WTC11 (cell line): ENCODE data around the gene RPRD2. TPM values are rescaled to one million over a fixed set of nuclear protein-coding genes. Genes with fewer than 3 reads are reported as not detected.
A peak's percentile ranks its signal among the peaks of the same experiment; 100 is the strongest.

Experiments
- ATAC-seq: fragments of 200-7000 bp; cut with Tn5 transposase; 2 replicates; pipeline ENCODE4 v1.10.0; 2021; ENCODE audit warnings: mild to moderate bottlenecking, moderate library complexity
- CTCF ChIA-PET: fragments of 300-600 bp; sonication (Branson Sonifier 250); formaldehyde crosslinking; loops from one replicate; lab custom pipeline; 2021; ENCODE audit warnings: antibody characterized with exemption; lab: Charles Lee
- POLR2A ChIA-PET: fragments of 350-600 bp; sonication (Branson Sonifier 250); formaldehyde crosslinking; loops from one replicate; lab custom pipeline; 2021; ENCODE audit warnings: antibody characterized with exemption; lab: Charles Lee
- DNase-seq: peaks from one replicate; pipeline ENCODE4 v3.0.0; 2021; ENCODE audit warnings: low spot score
- H3K27ac Mint-ChIP-seq: 2 replicates; pipeline ENCODE4 v1.8.0; 2021; ENCODE audit warnings: mixed read lengths
- H3K27me3 Mint-ChIP-seq: 2 replicates; pipeline ENCODE4 v1.8.0; 2021; ENCODE audit warnings: low read depth, mild to moderate bottlenecking, moderate library complexity, mixed read lengths
- H3K36me3 Mint-ChIP-seq: 2 replicates; pipeline ENCODE4 v1.8.0; 2021; ENCODE audit warnings: mixed read lengths
- H3K4me1 Mint-ChIP-seq: 2 replicates; pipeline ENCODE4 v1.8.0; 2022; ENCODE audit warnings: mixed read lengths
- H3K4me3 Mint-ChIP-seq: 2 replicates; pipeline ENCODE4 v1.8.0; 2021; ENCODE audit warnings: mild to moderate bottlenecking, moderate library complexity, mixed read lengths
- H3K9me3 Mint-ChIP-seq: 2 replicates; pipeline ENCODE4 v1.8.0; 2021; ENCODE audit warnings: mixed read lengths
- FOXJ3 ChIP-seq: sonication (generic); formaldehyde crosslinking; IDR thresholded peaks from 2 replicates; pipeline ENCODE4 v1.9.0; 2021; ENCODE audit warnings: missing genetic modification reagents, mild to moderate bottlenecking, borderline replicate concordance
- NFYB ChIP-seq: sonication (generic); formaldehyde crosslinking; conservative IDR thresholded peaks from 2 replicates; pipeline ENCODE4 v1.8.0; 2022; ENCODE audit warnings: low read depth, missing genetic modification reagents
- OVOL2 ChIP-seq: fragments of 250-450 bp; sonication (Bioruptor Pico); IDR thresholded peaks from 2 replicates; pipeline ENCODE4 v1.9.0; 2021; ENCODE audit warnings: mild to moderate bottlenecking, borderline replicate concordance
- SP1 ChIP-seq: sonication (generic); formaldehyde crosslinking; conservative IDR thresholded peaks from 2 replicates; pipeline ENCODE4 v1.8.1; 2022; ENCODE audit warnings: missing genetic modification reagents
- TP53 ChIP-seq: sonication (generic); formaldehyde crosslinking; IDR thresholded peaks from 2 replicates; pipeline ENCODE4 v1.8.1; 2023; ENCODE audit warnings: mild to moderate bottlenecking, missing genetic modification reagents
- ZBTB21 ChIP-seq: sonication (generic); formaldehyde crosslinking; IDR thresholded peaks from 2 replicates; pipeline ENCODE4 v1.8.1; 2023; ENCODE audit warnings: mild to moderate bottlenecking, missing genetic modification reagents, borderline replicate concordance
- ZNF121 ChIP-seq: sonication (generic); formaldehyde crosslinking; IDR thresholded peaks from 2 replicates; pipeline ENCODE4 v1.8.0; 2023; ENCODE audit warnings: missing genetic modification reagents
- ZNF232 ChIP-seq: sonication (generic); formaldehyde crosslinking; IDR thresholded peaks from 2 replicates; pipeline ENCODE4 v1.8.0; 2022; ENCODE audit warnings: mild to moderate bottlenecking, missing genetic modification reagents
- ZNF263 ChIP-seq: sonication (generic); formaldehyde crosslinking; IDR thresholded peaks from 2 replicates; pipeline ENCODE4 v1.8.1; 2022; ENCODE audit warnings: low read depth, mild to moderate bottlenecking, moderate library complexity, missing genetic modification reagents
- ZNF423 ChIP-seq: fragments of 250-450 bp; sonication (Bioruptor Pico); IDR thresholded peaks from 2 replicates; pipeline ENCODE4 v2.1.2; 2022; ENCODE audit warnings: mild to moderate bottlenecking, moderate library complexity
- total RNA-seq: library from RNA; stranded (reverse); gene quantifications from 3 replicates; pipeline ENCODE4 v1.2.3, GENCODE V29; 2021
- TF ChIP-seq, protein P1 (sequence below): sonication (generic); formaldehyde crosslinking; IDR thresholded peaks from 2 replicates; pipeline ENCODE4 v1.8.1; 2023; ENCODE audit warnings: mild to moderate bottlenecking, moderate library complexity, missing genetic modification reagents
- TF ChIP-seq, protein P2 (sequence below): fragments of 250-450 bp; sonication (Bioruptor Pico); IDR thresholded peaks from 2 replicates; pipeline ENCODE4 v1.9.0; 2021; ENCODE audit warnings: mild to moderate bottlenecking
- TF ChIP-seq, protein P3 (sequence below): sonication (generic); formaldehyde crosslinking; IDR thresholded peaks from 2 replicates; pipeline ENCODE4 v1.8.0; 2022; ENCODE audit warnings: mild to moderate bottlenecking, missing genetic modification reagents
- TF ChIP-seq, protein P4 (sequence below): sonication (generic); formaldehyde crosslinking; IDR thresholded peaks from 2 replicates; pipeline ENCODE4 v1.8.1; 2022; ENCODE audit warnings: low read depth, mild to moderate bottlenecking, moderate library complexity, missing genetic modification reagents, borderline replicate concordance
- TF ChIP-seq, protein P5 (sequence below): sonication (generic); formaldehyde crosslinking; IDR thresholded peaks from 2 replicates; pipeline ENCODE4 v1.8.0; 2022; ENCODE audit warnings: mild to moderate bottlenecking, missing genetic modification reagents
- TF ChIP-seq, protein P6 (sequence below): sonication (generic); formaldehyde crosslinking; IDR thresholded peaks from 2 replicates; pipeline ENCODE4 v1.8.0; 2023; ENCODE audit warnings: missing genetic modification reagents, mild to moderate bottlenecking, borderline replicate concordance
- TF ChIP-seq, protein P7 (sequence below): sonication (generic); formaldehyde crosslinking; IDR thresholded peaks from 2 replicates; pipeline ENCODE4 v1.8.1; 2023; ENCODE audit warnings: mild to moderate bottlenecking, missing genetic modification reagents

RPRD2 gene
- total RNA-seq, 1 experiment from 2014 or later = 26.1 TPM

DNA sequence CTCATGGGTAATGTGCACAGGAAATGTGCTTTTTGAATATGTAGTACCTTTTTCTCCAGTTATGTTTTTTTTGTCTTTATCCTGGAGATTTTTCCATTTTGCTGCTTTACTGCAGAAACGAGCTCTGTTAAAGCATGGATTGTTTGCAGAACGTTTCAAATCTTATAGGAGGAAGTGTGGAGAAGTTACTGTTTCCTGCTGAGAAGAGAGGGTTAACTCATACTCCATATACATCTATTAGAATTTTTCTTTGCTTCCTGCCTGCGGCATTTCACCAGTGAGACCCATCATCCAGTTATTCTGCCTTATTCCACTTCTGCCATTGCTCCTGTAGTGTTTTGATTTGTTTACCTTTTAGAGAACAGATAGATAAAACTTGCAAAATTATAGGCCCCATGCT lies 2.0 kb downstream of the RPRD2 start:
- H3K36me3 Mint-ChIP-seq = peaks cover 11% of the 10 kb centered on the region
- H3K4me3 Mint-ChIP-seq = peak overlapping the region; percentile 99
- TF ChIP-seq, protein P1, sequence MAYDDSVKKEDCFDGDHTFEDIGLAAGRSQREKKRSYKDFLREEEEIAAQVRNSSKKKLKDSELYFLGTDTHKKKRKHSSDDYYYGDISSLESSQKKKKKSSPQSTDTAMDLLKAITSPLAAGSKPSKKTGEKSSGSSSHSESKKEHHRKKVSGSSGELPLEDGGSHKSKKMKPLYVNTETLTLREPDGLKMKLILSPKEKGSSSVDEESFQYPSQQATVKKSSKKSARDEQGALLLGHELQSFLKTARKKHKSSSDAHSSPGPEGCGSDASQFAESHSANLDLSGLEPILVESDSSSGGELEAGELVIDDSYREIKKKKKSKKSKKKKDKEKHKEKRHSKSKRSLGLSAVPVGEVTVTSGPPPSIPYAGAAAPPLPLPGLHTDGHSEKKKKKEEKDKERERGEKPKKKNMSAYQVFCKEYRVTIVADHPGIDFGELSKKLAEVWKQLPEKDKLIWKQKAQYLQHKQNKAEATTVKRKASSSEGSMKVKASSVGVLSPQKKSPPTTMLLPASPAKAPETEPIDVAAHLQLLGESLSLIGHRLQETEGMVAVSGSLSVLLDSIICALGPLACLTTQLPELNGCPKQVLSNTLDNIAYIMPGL = 0 out of 2 replicates have a peak, but pooled peaks have one; percentile 1
- TF ChIP-seq FOXJ3 (no peak), ZBTB21 (no peak), SP1 (CRISPR knock-in tag) (no peak)
- ATAC-seq = no peak
- ChIA-PET POLR2A (interaction anchor here (0.6 kb wide), 1 partner anchor 152 kb away, joined by 6 read pairs; no protein-coding TSS in a partner anchor), CTCF (interaction anchor here (0.5 kb wide), 1 partner anchor 236 kb away, joined by 3 read pairs; no protein-coding TSS in a partner anchor)
- H3K4me1 Mint-ChIP-seq = peaks cover 29% of the 10 kb centered on the region
- H3K27ac Mint-ChIP-seq = peak overlapping the region; percentile 42
- DNase-seq = no peak
- peaks cover 4% of the 10 kb centered on the region; the same call in 1 of the 2 replicates for H3K27me3 Mint-ChIP-seq
- H3K9me3 Mint-ChIP-seq = no peaks in the 10 kb centered on the region

DNA sequence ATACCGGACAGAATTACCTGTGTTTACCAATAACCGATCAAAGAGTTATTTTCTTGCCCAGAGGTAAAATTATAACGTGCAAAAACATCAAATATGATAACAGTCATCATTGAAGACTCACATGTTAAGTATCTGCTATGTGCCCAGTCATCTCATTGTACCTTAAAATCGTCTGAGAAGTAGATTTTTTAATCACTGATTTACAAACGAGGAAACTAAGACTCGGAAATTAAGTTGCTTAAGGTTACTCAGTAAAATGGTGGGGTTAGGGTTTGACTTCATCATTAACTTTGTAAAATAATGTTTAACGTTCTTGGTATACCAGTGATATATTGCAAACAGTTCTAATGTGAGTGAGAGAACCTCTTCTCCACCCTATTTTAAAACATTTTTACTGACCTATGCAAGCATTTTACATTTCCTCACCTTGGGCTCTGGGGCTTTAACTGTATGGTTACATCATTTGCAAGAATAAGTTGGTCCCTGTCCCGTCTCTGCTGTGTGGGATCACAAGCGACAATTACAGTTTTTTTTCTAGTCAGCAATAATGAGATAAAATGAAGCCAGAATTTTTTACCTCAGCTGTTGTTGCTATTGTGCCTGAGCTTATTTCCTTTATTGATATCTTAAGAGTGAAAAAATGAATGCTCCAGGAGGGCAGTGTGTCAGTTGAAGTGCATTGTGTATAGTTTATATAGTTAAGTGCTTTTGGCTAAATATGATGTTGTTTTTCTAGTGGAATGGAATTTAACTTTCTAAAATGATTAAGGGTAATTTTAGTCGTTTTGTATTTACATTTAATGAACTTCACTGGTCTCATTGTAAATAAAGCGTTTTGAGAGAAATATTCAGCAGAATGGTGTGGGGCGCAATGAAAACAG lies 2.7 kb downstream of the RPRD2 start:
- no peak for TF ChIP-seq OVOL2
- TF ChIP-seq, protein P2, sequence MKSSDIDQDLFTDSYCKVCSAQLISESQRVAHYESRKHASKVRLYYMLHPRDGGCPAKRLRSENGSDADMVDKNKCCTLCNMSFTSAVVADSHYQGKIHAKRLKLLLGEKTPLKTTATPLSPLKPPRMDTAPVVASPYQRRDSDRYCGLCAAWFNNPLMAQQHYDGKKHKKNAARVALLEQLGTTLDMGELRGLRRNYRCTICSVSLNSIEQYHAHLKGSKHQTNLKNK (CRISPR knock-in tag) = no peak
- no peak for TF ChIP-seq ZNF263 (CRISPR knock-in tag)
- TF ChIP-seq TP53 (CRISPR knock-in tag) = no peak
- TF ChIP-seq ZNF423 (CRISPR knock-in tag) = no peak
- TF ChIP-seq, protein P3, sequence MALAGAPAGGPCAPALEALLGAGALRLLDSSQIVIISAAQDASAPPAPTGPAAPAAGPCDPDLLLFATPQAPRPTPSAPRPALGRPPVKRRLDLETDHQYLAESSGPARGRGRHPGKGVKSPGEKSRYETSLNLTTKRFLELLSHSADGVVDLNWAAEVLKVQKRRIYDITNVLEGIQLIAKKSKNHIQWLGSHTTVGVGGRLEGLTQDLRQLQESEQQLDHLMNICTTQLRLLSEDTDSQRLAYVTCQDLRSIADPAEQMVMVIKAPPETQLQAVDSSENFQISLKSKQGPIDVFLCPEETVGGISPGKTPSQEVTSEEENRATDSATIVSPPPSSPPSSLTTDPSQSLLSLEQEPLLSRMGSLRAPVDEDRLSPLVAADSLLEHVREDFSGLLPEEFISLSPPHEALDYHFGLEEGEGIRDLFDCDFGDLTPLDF = no peak
- H3K27me3 Mint-ChIP-seq = peaks cover 4% of the 10 kb centered on the region; the same call in 1 of the 2 replicates
- peak overlapping the region; percentile 80 for H3K27ac Mint-ChIP-seq
- CTCF ChIA-PET = no interaction called here
- peaks cover 11% of the 10 kb centered on the region for H3K36me3 Mint-ChIP-seq
- no peak for DNase-seq
- H3K4me3 Mint-ChIP-seq = peak overlapping the region; percentile 99
- no peak for ATAC-seq
- POLR2A ChIA-PET = interaction anchor here (0.5 kb wide), 1 partner anchor 97 kb away, joined by 3 read pairs; no protein-coding TSS in a partner anchor
- no peaks in the 10 kb centered on the region for H3K9me3 Mint-ChIP-seq
- peaks cover 31% of the 10 kb centered on the region for H3K4me1 Mint-ChIP-seq

DNA sequence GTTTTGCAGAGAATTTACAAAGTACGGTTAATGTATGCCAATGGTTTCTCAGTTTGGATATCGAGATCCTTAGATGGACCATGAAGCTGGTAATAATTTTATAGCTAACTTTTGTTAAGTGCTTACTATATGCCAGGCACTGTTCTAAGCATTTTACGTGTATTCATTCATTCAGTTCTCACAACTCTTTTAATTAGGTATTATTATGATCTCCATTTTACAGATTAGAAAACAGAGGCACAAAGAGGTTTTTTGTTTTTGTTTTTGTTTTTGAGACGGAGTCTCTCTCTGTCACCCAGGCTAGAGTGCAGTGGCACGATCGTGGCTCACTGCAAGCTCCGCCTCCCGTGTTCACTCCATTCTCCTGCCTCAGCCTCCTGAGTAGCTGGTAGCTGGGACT lies 7.2 kb downstream of the RPRD2 start:
- Mint-ChIP-seq H3K4me1 (peaks cover 46% of the 10 kb centered on the region), H3K27ac (no peak overlapping the region; the same call in 1 of the 2 replicates), H3K36me3 (no peaks in the 10 kb centered on the region), H3K4me3 (no peak overlapping the region), H3K9me3 (no peaks in the 10 kb centered on the region), H3K27me3 (no peaks in the 10 kb centered on the region)
- ChIA-PET CTCF (interaction anchor here (1.2 kb wide), 1 partner anchor 58 kb away, joined by 6 read pairs; no protein-coding TSS in a partner anchor), POLR2A (interaction anchor here (0.6 to 1.0 kb wide), 2 partner anchors 102 to 404 kb away, joined by 3 read pairs; partner anchors contain the start of gene APH1A)
- no peak for DNase-seq
- ATAC-seq = no peak
- no peak for TF ChIP-seq ZNF232 (CRISPR knock-in tag)
- TF ChIP-seq, protein P4, sequence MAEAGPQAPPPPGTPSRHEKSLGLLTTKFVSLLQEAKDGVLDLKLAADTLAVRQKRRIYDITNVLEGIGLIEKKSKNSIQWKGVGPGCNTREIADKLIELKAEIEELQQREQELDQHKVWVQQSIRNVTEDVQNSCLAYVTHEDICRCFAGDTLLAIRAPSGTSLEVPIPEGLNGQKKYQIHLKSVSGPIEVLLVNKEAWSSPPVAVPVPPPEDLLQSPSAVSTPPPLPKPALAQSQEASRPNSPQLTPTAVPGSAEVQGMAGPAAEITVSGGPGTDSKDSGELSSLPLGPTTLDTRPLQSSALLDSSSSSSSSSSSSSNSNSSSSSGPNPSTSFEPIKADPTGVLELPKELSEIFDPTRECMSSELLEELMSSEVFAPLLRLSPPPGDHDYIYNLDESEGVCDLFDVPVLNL (CRISPR knock-in tag) = no peak
- TF ChIP-seq, protein P5, sequence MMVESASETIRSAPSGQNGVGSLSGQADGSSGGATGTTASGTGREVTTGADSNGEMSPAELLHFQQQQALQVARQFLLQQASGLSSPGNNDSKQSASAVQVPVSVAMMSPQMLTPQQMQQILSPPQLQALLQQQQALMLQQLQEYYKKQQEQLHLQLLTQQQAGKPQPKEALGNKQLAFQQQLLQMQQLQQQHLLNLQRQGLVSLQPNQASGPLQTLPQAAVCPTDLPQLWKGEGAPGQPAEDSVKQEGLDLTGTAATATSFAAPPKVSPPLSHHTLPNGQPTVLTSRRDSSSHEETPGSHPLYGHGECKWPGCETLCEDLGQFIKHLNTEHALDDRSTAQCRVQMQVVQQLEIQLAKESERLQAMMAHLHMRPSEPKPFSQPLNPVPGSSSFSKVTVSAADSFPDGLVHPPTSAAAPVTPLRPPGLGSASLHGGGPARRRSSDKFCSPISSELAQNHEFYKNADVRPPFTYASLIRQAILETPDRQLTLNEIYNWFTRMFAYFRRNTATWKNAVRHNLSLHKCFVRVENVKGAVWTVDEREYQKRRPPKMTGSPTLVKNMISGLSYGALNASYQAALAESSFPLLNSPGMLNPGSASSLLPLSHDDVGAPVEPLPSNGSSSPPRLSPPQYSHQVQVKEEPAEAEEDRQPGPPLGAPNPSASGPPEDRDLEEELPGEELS (CRISPR knock-in tag) = no peak
- TF ChIP-seq, protein P6, sequence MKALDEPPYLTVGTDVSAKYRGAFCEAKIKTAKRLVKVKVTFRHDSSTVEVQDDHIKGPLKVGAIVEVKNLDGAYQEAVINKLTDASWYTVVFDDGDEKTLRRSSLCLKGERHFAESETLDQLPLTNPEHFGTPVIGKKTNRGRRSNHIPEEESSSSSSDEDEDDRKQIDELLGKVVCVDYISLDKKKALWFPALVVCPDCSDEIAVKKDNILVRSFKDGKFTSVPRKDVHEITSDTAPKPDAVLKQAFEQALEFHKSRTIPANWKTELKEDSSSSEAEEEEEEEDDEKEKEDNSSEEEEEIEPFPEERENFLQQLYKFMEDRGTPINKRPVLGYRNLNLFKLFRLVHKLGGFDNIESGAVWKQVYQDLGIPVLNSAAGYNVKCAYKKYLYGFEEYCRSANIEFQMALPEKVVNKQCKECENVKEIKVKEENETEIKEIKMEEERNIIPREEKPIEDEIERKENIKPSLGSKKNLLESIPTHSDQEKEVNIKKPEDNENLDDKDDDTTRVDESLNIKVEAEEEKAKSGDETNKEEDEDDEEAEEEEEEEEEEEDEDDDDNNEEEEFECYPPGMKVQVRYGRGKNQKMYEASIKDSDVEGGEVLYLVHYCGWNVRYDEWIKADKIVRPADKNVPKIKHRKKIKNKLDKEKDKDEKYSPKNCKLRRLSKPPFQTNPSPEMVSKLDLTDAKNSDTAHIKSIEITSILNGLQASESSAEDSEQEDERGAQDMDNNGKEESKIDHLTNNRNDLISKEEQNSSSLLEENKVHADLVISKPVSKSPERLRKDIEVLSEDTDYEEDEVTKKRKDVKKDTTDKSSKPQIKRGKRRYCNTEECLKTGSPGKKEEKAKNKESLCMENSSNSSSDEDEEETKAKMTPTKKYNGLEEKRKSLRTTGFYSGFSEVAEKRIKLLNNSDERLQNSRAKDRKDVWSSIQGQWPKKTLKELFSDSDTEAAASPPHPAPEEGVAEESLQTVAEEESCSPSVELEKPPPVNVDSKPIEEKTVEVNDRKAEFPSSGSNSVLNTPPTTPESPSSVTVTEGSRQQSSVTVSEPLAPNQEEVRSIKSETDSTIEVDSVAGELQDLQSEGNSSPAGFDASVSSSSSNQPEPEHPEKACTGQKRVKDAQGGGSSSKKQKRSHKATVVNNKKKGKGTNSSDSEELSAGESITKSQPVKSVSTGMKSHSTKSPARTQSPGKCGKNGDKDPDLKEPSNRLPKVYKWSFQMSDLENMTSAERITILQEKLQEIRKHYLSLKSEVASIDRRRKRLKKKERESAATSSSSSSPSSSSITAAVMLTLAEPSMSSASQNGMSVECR (CRISPR knock-in tag) = no peak
- TF ChIP-seq NFYB (CRISPR knock-in tag) = no peak
- TF ChIP-seq, protein P7, sequence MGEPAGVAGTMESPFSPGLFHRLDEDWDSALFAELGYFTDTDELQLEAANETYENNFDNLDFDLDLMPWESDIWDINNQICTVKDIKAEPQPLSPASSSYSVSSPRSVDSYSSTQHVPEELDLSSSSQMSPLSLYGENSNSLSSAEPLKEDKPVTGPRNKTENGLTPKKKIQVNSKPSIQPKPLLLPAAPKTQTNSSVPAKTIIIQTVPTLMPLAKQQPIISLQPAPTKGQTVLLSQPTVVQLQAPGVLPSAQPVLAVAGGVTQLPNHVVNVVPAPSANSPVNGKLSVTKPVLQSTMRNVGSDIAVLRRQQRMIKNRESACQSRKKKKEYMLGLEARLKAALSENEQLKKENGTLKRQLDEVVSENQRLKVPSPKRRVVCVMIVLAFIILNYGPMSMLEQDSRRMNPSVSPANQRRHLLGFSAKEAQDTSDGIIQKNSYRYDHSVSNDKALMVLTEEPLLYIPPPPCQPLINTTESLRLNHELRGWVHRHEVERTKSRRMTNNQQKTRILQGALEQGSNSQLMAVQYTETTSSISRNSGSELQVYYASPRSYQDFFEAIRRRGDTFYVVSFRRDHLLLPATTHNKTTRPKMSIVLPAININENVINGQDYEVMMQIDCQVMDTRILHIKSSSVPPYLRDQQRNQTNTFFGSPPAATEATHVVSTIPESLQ (CRISPR knock-in tag) = no peak
- no peak for TF ChIP-seq SP1 (CRISPR knock-in tag)
- TF ChIP-seq ZNF121 (CRISPR knock-in tag) = no peak
